H1 (cell line): ENCODE measurements around the gene TBC1D4. TPM values are rescaled to one million over a fixed set of nuclear protein-coding genes. Genes with fewer than 3 reads are reported as not detected.

Source experiments
- CTCF ChIA-PET: fragments of 300-600 bp; sonication (Branson Sonifier 250); formaldehyde crosslinking; loops from one replicate; lab custom pipeline; 2021; ENCODE audit not compliant: partially characterized antibody; lab: Charles Lee
- POLR2A ChIA-PET: fragments of 300-600 bp; sonication (Branson Sonifier 250); formaldehyde crosslinking; loops from one replicate; lab custom pipeline; 2021; ENCODE audit warnings: inconsistent platforms; ENCODE audit not compliant: partially characterized antibody; lab: Charles Lee
- DNase-seq, 2 experiments: peaks; one replicate each; pipeline versions ENCODE4 v3.0.0 to v3.0.0-alpha.2; 2010 to 2022; ENCODE audit warnings: low spot score in 2 of 2, low read depth in 1 of 2, mixed read lengths in 1 of 2
- FAIRE-seq: peaks from 2 replicates; lab custom pipeline; 2011; peaks lifted over from hg19 to GRCh38; lab: Jason Lieb, UNC
- H2AFZ ChIP-seq: 2 replicates; pipeline ENCODE4 v1.8.1; 2012; ENCODE audit warnings: low read length, inconsistent platforms
- H2AK5ac ChIP-seq: 2 replicates; pipeline ENCODE4 v1.6.1; 2013; ENCODE audit warnings: low read depth, low read length
- H2BK120ac ChIP-seq: replicated peaks from 2 replicates; pipeline ENCODE3; 2013; ENCODE audit warnings: low read depth, low read length, inconsistent platforms
- H2BK12ac ChIP-seq: 2 replicates; pipeline ENCODE4 v1.6.1; 2013; ENCODE audit warnings: low read depth, low read length
- H2BK15ac ChIP-seq: 2 replicates; pipeline ENCODE4 v1.6.1; 2013; ENCODE audit warnings: low read length
- H2BK20ac ChIP-seq: 2 replicates; pipeline ENCODE4 v1.6.1; 2013; ENCODE audit warnings: low read length
- H2BK5ac ChIP-seq: 2 replicates; pipeline ENCODE4 v1.6.1; 2013; ENCODE audit warnings: low read depth, low read length
- H3K14ac ChIP-seq: 2 replicates; pipeline ENCODE4 v1.6.1; 2013; ENCODE audit warnings: inconsistent platforms; ENCODE audit not compliant: insufficient read length
- H3K18ac ChIP-seq: 2 replicates; pipeline ENCODE4 v1.6.1; 2013; ENCODE audit warnings: low read length; ENCODE audit errors: extremely low read depth
- H3K23ac ChIP-seq: 2 replicates; pipeline ENCODE4 v1.6.1; 2013; ENCODE audit warnings: inconsistent platforms; ENCODE audit not compliant: insufficient read length
- H3K23me2 ChIP-seq: 2 replicates; pipeline ENCODE4 v1.6.1; 2013; ENCODE audit warnings: low read depth, low read length
- H3K27ac ChIP-seq: 2 replicates; pipeline ENCODE4 v1.6.1; 2011; ENCODE audit warnings: low read depth, low read length, inconsistent platforms
- H3K27me3 ChIP-seq, 4 experiments: replicated peaks in 1 of 4; 1 replicate in 1 of 4; 2 replicates in 3 of 4; pipeline versions ENCODE4 v1.6.1 to v1.8.1; 2011 to 2013; ENCODE audit warnings: low read length in 3 of 4, mild to moderate bottlenecking in 3 of 4, inconsistent platforms in 2 of 4, mixed read lengths in 2 of 4, moderate library complexity in 1 of 4; ENCODE audit not compliant: control insufficient read depth in 3 of 4, insufficient read depth in 3 of 4; ENCODE audit errors: extremely low read depth in 1 of 4
- H3K36me3 ChIP-seq, 4 experiments: 2 replicates each; pipeline versions ENCODE4 v1.6.1 to v1.8.1; 2011 to 2013; ENCODE audit warnings: mild to moderate bottlenecking in 4 of 4, low read length in 3 of 4, moderate library complexity in 2 of 4, control low read depth in 1 of 4, inconsistent platforms in 1 of 4; ENCODE audit not compliant: insufficient read depth in 4 of 4, control insufficient read depth in 2 of 4
- H3K4ac ChIP-seq: replicated peaks from 2 replicates; pipeline ENCODE3; 2013; ENCODE audit warnings: low read length, low read depth, mixed read lengths, inconsistent platforms; ENCODE audit not compliant: insufficient read length
- H3K4me1 ChIP-seq, 4 experiments: replicated peaks in 1 of 4; 1 replicate in 1 of 4; 2 replicates in 3 of 4; pipeline versions ENCODE4 v1.6.1 to v1.8.1; 2011 to 2013; ENCODE audit warnings: low read length in 3 of 4, inconsistent platforms in 2 of 4, mixed read lengths in 1 of 4; ENCODE audit not compliant: insufficient read depth in 4 of 4, control insufficient read depth in 3 of 4
- H3K4me2 ChIP-seq, 2 experiments: 2 replicates each; pipeline versions ENCODE4 v1.6.1 to v1.8.1; 2011 to 2013; ENCODE audit warnings: low read depth in 2 of 2, low read length in 2 of 2, control low read depth in 1 of 2, inconsistent platforms in 1 of 2, mild to moderate bottlenecking in 1 of 2; ENCODE audit not compliant: insufficient read depth in 1 of 2
- H3K4me3 ChIP-seq, 4 experiments: fragments of 200-600, 300-600 bp in 1 of 4; sonication (generic), shearing (Covaris generic), sonication (Bioruptor Twin) in 1 of 4; 2 replicates each; pipeline versions ENCODE4 v1.5.1 to v1.8.1; 2011 to 2016; ENCODE audit warnings: low read length in 4 of 4, low read depth in 3 of 4, control low read depth in 2 of 4, inconsistent platforms in 2 of 4, mild to moderate bottlenecking in 2 of 4, mixed read lengths in 1 of 4, moderate library complexity in 1 of 4; ENCODE audit not compliant: insufficient read depth in 2 of 4; ENCODE audit errors: extremely low read depth in 1 of 4
- H3K56ac ChIP-seq: replicated peaks from 2 replicates; pipeline ENCODE3; 2013; ENCODE audit warnings: low read depth, mild to moderate bottlenecking, mixed read lengths, low read length, inconsistent platforms; ENCODE audit not compliant: insufficient read length
- H3K79me1 ChIP-seq: 2 replicates; pipeline ENCODE4 v1.6.1; 2013; ENCODE audit warnings: low read depth, low read length, control low read depth
- H3K79me2 ChIP-seq, 2 experiments: 2 replicates each; pipeline versions ENCODE4 v1.6.1 to v1.8.1; 2012 to 2013; ENCODE audit warnings: low read length in 2 of 2, mild to moderate bottlenecking in 2 of 2, inconsistent platforms in 1 of 2; ENCODE audit not compliant: insufficient read depth in 2 of 2, control insufficient read depth in 1 of 2
- H3K9ac ChIP-seq, 4 experiments: replicated peaks in 1 of 4; 1 replicate in 1 of 4; 2 replicates in 3 of 4; pipeline versions ENCODE4 v1.6.1 to v1.8.1; 2011 to 2013; ENCODE audit warnings: low read depth in 3 of 4, low read length in 3 of 4, control low read depth in 2 of 4, mild to moderate bottlenecking in 2 of 4, moderate library complexity in 2 of 4, inconsistent platforms in 1 of 4; ENCODE audit errors: extremely low read depth in 1 of 4
- H3K9me3 ChIP-seq, 2 experiments: 2 replicates each; pipeline versions ENCODE4 v1.6.1 to v1.8.1; 2012 to 2013; ENCODE audit warnings: mild to moderate bottlenecking in 2 of 2, moderate library complexity in 2 of 2, control low read depth in 1 of 2, inconsistent platforms in 1 of 2, low read depth in 1 of 2, low read length in 1 of 2, mixed read lengths in 1 of 2; ENCODE audit not compliant: insufficient read depth in 2 of 2
- H4K20me1 ChIP-seq, 2 experiments: replicated peaks in 1 of 2; 2 replicates each; pipeline versions ENCODE3 to v1.8.1; 2011 to 2013; ENCODE audit warnings: inconsistent platforms in 2 of 2, low read length in 2 of 2, mild to moderate bottlenecking in 1 of 2; ENCODE audit not compliant: insufficient read depth in 2 of 2, control insufficient read depth in 1 of 2
- H4K5ac ChIP-seq: 2 replicates; pipeline ENCODE4 v1.6.1; 2013; ENCODE audit warnings: low read length, low read depth, mixed read lengths, inconsistent platforms; ENCODE audit not compliant: insufficient read length
- H4K8ac ChIP-seq: 2 replicates; pipeline ENCODE4 v1.8.0; 2013; ENCODE audit warnings: mild to moderate bottlenecking, moderate library complexity, low read length, inconsistent platforms; ENCODE audit not compliant: insufficient read depth; ENCODE audit errors: extremely low read depth
- H4K91ac ChIP-seq: replicated peaks from 2 replicates; pipeline ENCODE3; 2013; ENCODE audit warnings: low read length, mixed read lengths, inconsistent platforms; ENCODE audit not compliant: insufficient read length
- CEBPB ChIP-seq: IDR thresholded peaks from 2 replicates; pipeline ENCODE4 v1.6.1; 2012; ENCODE audit warnings: low read depth, low read length
- GABPA ChIP-seq: IDR thresholded peaks from 2 replicates; pipeline ENCODE4 v1.6.1; 2011; ENCODE audit warnings: mild to moderate bottlenecking, low read length, moderate library complexity, borderline replicate concordance; ENCODE audit not compliant: insufficient read depth
- HDAC2 ChIP-seq, 2 experiments: fragments of 300-600 bp in 1 of 2; sonication (generic) in 1 of 2; IDR thresholded peaks; 2 replicates each; pipeline ENCODE4 v1.6.1; 2011 to 2012; ENCODE audit warnings: low read depth in 2 of 2, low read length in 2 of 2, mild to moderate bottlenecking in 2 of 2, moderate library complexity in 2 of 2, borderline replicate concordance in 1 of 2, inconsistent platforms in 1 of 2
- MAFK ChIP-seq: IDR thresholded peaks from 2 replicates; pipeline ENCODE4 v1.6.1; 2012; ENCODE audit warnings: low read depth, mild to moderate bottlenecking, improper control_type of control experiment, low read length
- POLR2A ChIP-seq, 2 experiments: IDR thresholded peaks; 1 replicate in 1 of 2; 2 replicates in 1 of 2; pipeline ENCODE4 v1.6.1; 2011; ENCODE audit warnings: low read depth in 2 of 2, low read length in 2 of 2, mild to moderate bottlenecking in 2 of 2; ENCODE audit errors: control extremely low read depth in 1 of 2
- POLR2AphosphoS5 ChIP-seq: IDR thresholded peaks from 2 replicates; pipeline ENCODE4 v1.6.1; 2011; ENCODE audit warnings: low read depth, low read length
- SUZ12 ChIP-seq: fragments of 200-600 bp; sonication (generic); IDR thresholded peaks from 2 replicates; pipeline ENCODE4 v1.6.1; 2012; ENCODE audit warnings: mild to moderate bottlenecking, inconsistent platforms, low read length, moderate library complexity, mixed read lengths
- TEAD4 ChIP-seq: IDR thresholded peaks from 2 replicates; pipeline ENCODE4 v1.6.1; 2012; ENCODE audit warnings: low read depth, low read length, inconsistent platforms, mixed read lengths
- WGBS, 2 experiments: shearing (Covaris generic) in 1 of 2; methylation state at CpG; one replicate each; pipeline versions ENCODE4 v1.1.6 to v1.1.7; 2013 to 2015; ENCODE audit warnings: low lambda C conversion rate in 2 of 2, mixed read lengths in 2 of 2, inconsistent platforms in 1 of 2, low coverage in 1 of 2, missing lambda C conversion rate in 1 of 2; ENCODE audit not compliant: insufficient replicate concordance in 2 of 2, insufficient coverage in 1 of 2, insufficient read length in 1 of 2; ENCODE audit errors: extremely low coverage in 1 of 2, missing lambda C conversion rate in 1 of 2; 5-methylcytosine and 5-hydroxymethylcytosine counted together
- polyA plus RNA-seq, 7 experiments: library from polyadenylated mRNA; depleted of rRNA in 3 of 7; stranded (reverse) in 5 of 7; unstranded in 2 of 7; fragments of >200 nt in 5 of 7; fragments of 200-250 nt in 2 of 7; gene quantifications; 1 replicate in 5 of 7; 2 replicates in 1 of 7; 4 replicates in 1 of 7; pipeline versions ENCODE4 v1.2.1 to v1.2.3, GENCODE V29; 2011 to 2013; ENCODE audit warnings: missing spikeins in 2 of 7, mixed read lengths in 2 of 7
- total RNA-seq: library from RNA; stranded (reverse); fragmentation: NEBNext Ultra II Directional; extraction: Animal tissue kit (Norgen Biotek cat#: 25700); gene quantifications from 2 replicates; pipeline ENCODE4 v1.2.1, GENCODE V29; 2021
- TF ChIP-seq, protein P1 (sequence below): IDR thresholded peaks from 2 replicates; pipeline ENCODE4 v1.6.1; 2011; ENCODE audit warnings: low read depth, mild to moderate bottlenecking, low read length; ENCODE audit not compliant: insufficient read depth
- TF ChIP-seq, protein P2 (sequence below): IDR thresholded peaks from 2 replicates; pipeline ENCODE4 v1.6.1; 2012; ENCODE audit warnings: low read length, inconsistent platforms

The TBC1D4 gene
- total and polyA plus RNA-seq, 2 of the 8 experiments (the other 6 are each of a cell fraction or from before 2014, with no cell fraction given), result 16.7 to 39.0 TPM

DNA sequence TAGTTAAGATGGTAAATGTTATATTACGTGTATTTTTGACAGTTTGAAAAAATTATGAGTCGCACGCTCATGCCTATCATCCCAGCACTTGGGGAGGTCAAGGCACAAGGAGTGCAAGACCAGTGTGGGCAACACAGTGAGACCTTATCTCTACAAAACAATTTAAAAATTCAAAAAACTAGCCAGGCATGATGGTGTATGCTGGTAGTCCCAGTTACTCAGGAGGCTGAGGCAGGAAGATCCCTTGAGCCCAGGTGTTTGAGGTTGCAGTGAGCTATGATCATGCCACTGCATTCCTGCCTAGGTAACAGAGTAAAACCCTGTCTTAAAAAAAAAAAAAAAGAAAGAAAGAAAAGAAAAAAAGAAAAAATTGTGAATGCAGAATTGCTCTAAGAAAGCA, 58.0 kb downstream of the TBC1D4 start:
- Histone ChIP-seq H3K79me2 (peaks cover 0 to 14% of the 10 kb centered on the region in 2 experiments; a peak in 2 of 4 replicates), H4K8ac (no peak overlapping the region), H3K9me3 (no peaks in the 10 kb centered on the region), H3K23ac (no peak overlapping the region), H3K9ac (no peak overlapping the region), H2BK5ac (no peak overlapping the region), H3K4me3 (no peak overlapping the region), H4K20me1 (peaks cover 0 to 3% of the 10 kb centered on the region in 2 experiments), H3K27me3 (no peaks in the 10 kb centered on the region), H3K4ac (no peak overlapping the region), H2BK15ac (no peak overlapping the region), H2BK12ac (no peak overlapping the region), H4K5ac (no peak overlapping the region), H4K91ac (no peak overlapping the region), H3K27ac (no peak overlapping the region), H3K14ac (no peak overlapping the region), H3K23me2 (no peaks in the 10 kb centered on the region), H3K56ac (no peak overlapping the region), H2AFZ (no peak overlapping the region), H3K79me1 (peaks cover 3% of the 10 kb centered on the region; the same call in 1 of the 2 replicates), H2AK5ac (no peak overlapping the region), H3K4me1 (no peaks in the 10 kb centered on the region), H3K18ac (no peak overlapping the region), H2BK120ac (no peak overlapping the region), H2BK20ac (no peak overlapping the region), H3K4me2 (no peak overlapping the region), H3K36me3 (no peaks in the 10 kb centered on the region)
- TF ChIP-seq CEBPB, result no peak
- TF ChIP-seq TEAD4, result no peak
- TF ChIP-seq HDAC2 (IDR thresholded peaks at IDR 0.05; ENCODE audit: borderline replicate concordance in 1 of 2, low read depth in 2 of 2, low read length in 2 of 2), result no peak
- TF ChIP-seq, protein P1, sequence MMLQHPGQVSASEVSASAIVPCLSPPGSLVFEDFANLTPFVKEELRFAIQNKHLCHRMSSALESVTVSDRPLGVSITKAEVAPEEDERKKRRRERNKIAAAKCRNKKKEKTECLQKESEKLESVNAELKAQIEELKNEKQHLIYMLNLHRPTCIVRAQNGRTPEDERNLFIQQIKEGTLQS, result no peak
- TF ChIP-seq, protein P2, sequence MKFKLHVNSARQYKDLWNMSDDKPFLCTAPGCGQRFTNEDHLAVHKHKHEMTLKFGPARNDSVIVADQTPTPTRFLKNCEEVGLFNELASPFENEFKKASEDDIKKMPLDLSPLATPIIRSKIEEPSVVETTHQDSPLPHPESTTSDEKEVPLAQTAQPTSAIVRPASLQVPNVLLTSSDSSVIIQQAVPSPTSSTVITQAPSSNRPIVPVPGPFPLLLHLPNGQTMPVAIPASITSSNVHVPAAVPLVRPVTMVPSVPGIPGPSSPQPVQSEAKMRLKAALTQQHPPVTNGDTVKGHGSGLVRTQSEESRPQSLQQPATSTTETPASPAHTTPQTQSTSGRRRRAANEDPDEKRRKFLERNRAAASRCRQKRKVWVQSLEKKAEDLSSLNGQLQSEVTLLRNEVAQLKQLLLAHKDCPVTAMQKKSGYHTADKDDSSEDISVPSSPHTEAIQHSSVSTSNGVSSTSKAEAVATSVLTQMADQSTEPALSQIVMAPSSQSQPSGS, result no peak
- no peak for TF ChIP-seq SUZ12
- no peak for TF ChIP-seq MAFK
- no peak for TF ChIP-seq POLR2AphosphoS5
- no peak for TF ChIP-seq GABPA
- TF ChIP-seq POLR2A (IDR thresholded peaks at IDR 0.05; ENCODE audit: control extremely low read depth in 1 of 2, low read depth in 2 of 2, low read length in 2 of 2), result no peak
- WGBS, 2 experiments, result 95% methylated on average over 3 of the region's 3 CpGs; no CpG with 5 or more reads in 1 of the 2 experiments
- ChIA-PET CTCF (no interaction called here), POLR2A (interaction anchor here (0.6 kb wide), 1 partner anchor 165 kb away, joined by 3 read pairs; no protein-coding TSS in a partner anchor)
- no peak for DNase-seq
- no peak for FAIRE-seq
